Putamen (tissue), 1 donor: ENCODE measurements around the gene PHLDB2.

Experiments used
- DNase-seq: peaks from one replicate; pipeline ENCODE4 v3.0.0-alpha.2; 2016; ENCODE audit warnings: low spot score

PHLDB2 gene

GRCh38 chr3:111851511-111851954 is 7.5 kb upstream of the PHLDB2 start:
- DNase-seq: no peak

GRCh38 chr3:111852540-111852939 is 6.5 kb upstream of the PHLDB2 start:
- no peak for DNase-seq

GRCh38 chr3:111853068-111853467 is 6.0 kb upstream of the PHLDB2 start:
- DNase-seq: no peak

- no peak for DNase-seq
These were observed 4.1 kb upstream of the PHLDB2 start for GRCh38 chr3:111854990-111855389.

- DNase-seq: no peak
These were observed 2.6 kb upstream of the PHLDB2 start for GRCh38 chr3:111856501-111856900.

- DNase-seq: no peak
These were observed 1.6 kb upstream of the PHLDB2 start for GRCh38 chr3:111857474-111857873.

- no peak for DNase-seq
These were observed 423 bp upstream of the PHLDB2 start for GRCh38 chr3:111858642-111859041.

- peak; percentile 15 for DNase-seq
These were observed 1.2 kb downstream of the PHLDB2 start for GRCh38 chr3:111859974-111860859.

GRCh38 chr3:111861391-111861790 is 2.3 kb downstream of the PHLDB2 start:
- DNase-seq: no peak

- no peak for DNase-seq
These were observed 3.4 kb downstream of the PHLDB2 start for GRCh38 chr3:111862415-111862814.

GRCh38 chr3:111862974-111863373 is 3.9 kb downstream of the PHLDB2 start:
- no peak for DNase-seq

- DNase-seq: no peak
These were observed 5.1 kb downstream of the PHLDB2 start for GRCh38 chr3:111863942-111864694.

- no peak for DNase-seq
These were observed 6.0 kb downstream of the PHLDB2 start for GRCh38 chr3:111864821-111865656.

- DNase-seq: no peak
These were observed 8.9 kb downstream of the PHLDB2 start for GRCh38 chr3:111867889-111868426.

- DNase-seq: no peak
These were observed 11.6 kb downstream of the PHLDB2 start for GRCh38 chr3:111870620-111871019.

GRCh38 chr3:111871809-111872623 is 13.0 kb downstream of the PHLDB2 start:
- DNase-seq: no peak

- no peak for DNase-seq
These were observed 13.9 kb downstream of the PHLDB2 start for GRCh38 chr3:111872979-111873378.

- DNase-seq: no peak
These were observed 15.2 kb downstream of the PHLDB2 start for GRCh38 chr3:111874177-111874820.

- DNase-seq: no peak
These were observed 22.4 kb downstream of the PHLDB2 start for GRCh38 chr3:111881480-111881879.

GRCh38 chr3:111882194-111882593 is 23.1 kb downstream of the PHLDB2 start:
- no peak for DNase-seq

- DNase-seq: no peak
These were observed 23.7 kb downstream of the PHLDB2 start for GRCh38 chr3:111882799-111883198.
